DMS53 treated with DMSO at 0.1 percent for 48 hours (cell line): ENCODE results near the gene NUP210L.
A peak's percentile ranks its signal among the peaks of the same experiment; 100 is the strongest.
"Not testable (repeated sequence)": the region's sequence is repeated elsewhere in the genome, so short reads cannot be mapped to it uniquely, and the experiment has no call there.

Experiments
- DNase-seq: peaks from one replicate; lab custom pipeline; 2025; ENCODE audit not compliant: unreplicated experiment; lab: John Stamatoyannopoulos, UW

The NUP210L gene

DNA sequence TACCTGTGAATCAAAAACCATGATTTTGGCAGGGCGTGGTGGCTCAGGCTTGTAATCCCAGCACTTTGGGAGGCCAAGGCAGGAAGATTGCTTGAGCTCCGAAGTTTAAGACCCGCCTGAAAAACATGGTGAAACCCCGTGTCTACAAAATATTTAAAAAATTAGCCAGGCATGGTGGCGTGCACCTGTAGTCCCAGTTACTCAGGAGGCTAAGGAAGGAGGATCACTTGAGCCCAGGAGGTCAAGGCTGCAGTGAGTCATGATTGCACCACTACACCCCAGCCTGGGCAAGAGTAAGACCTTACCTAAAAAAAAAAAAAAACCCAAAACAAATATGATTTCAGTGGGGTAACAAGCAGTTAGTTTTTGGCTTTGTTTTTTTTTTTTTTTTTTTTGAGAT lies 54.7 kb downstream of the NUP210L start:
- not testable (repeated sequence) for DNase-seq

DNA sequence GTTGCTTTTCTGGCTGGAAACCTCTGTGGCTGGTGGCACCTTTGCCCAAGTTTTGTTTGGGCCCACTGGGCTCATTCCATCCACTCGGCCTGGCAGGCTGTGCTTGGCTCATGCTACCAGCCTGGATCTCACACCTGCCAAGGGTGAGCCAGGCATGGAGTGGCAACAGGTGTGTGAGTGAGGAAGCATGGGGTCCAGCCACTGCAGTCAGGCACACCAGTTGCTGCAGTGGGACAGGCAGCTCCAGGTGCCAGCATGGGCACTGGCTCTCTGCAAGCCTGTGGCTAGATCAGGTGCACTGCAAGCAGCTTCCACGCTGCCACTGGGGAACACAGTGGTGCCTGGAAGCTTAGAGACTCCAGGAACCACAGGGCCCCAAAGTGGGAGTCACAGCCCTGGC lies 57.0 kb downstream of the NUP210L start:
- DNase-seq = no peak

DNA sequence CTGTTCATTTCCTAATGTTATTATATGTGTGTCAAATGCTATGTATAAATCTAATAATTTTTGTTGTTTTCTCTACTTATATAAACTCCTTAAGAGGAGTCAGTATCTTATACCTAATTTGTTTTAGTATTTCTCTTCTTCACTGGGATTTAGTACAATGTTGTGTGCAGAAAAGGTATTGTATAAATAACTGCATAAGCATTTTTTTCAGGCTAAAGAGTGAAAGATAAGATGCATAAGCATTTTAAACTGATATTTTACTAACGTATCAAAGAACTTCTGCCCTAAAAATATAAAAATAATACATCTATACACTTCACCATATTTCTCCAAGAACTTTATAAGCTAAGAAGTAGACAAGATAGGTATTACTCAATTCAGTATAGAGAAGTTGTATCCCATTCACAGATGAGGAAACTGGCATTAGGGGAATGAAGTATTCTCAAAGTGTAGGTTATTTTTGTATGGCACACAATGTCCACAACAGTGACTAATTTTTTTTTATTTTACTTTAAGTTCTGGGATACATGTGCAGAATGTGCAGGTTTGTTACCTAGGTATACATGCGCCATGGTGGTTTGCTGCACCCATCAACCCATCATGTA lies 59.3 kb downstream of the NUP210L start:
- no peak for DNase-seq

DNA sequence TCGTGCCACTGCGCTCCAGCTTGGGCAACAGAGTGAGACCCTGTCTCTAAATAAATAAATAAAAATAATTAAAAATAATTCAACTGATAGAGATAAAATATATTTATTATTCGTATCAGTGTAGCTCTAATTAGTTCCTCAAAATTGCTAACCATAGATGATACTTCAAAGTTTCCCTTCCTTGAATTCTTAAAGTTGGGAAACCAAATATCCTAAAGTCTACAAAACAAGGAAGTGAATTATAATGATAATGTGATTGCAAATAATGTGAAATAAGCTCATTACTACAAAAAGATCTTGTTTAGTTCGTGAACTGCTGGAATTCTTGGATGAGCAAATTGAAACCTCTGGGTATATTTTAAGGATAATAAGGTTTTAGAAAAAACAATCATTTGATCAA lies 60.5 kb downstream of the NUP210L start:
- no peak for DNase-seq

DNA sequence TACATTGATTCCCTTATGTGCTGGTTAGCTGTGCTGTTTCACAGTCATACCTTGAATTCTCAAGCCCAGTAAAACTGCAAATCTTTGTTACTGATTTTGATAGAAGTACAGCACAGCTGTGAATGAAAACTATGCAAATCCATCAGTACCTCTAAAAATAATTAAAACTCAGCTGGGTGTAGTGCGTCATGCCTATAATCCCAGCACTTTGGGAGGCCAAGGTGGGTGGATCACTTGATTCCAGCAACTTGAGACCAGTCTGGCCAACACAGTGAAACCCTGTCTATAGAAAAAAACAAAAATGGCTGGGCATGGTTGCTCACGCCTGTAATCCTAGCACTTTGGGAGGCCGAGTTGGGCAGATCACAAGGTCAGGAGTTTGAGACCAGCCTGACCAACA lies 61.2 kb downstream of the NUP210L start:
- no peak for DNase-seq

DNA sequence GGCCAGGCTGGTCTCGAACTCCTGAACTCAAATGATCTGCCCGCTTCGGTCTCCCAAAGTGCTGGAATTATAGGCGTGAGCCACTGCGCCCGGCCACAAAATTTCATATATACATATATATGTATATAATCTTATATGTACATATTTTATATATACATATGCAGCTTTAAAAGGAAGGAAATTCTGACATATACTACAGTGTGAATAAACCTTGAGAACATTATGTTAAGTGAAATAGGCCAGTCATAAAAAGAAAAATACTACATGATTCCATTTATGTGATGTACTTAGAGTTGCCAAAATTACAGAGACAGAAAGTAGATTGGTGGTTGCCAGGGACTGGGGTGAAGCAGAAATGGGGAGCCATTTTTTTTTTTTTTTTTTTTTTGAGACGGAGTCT lies 63.2 kb downstream of the NUP210L start:
- DNase-seq = no peak

DNA sequence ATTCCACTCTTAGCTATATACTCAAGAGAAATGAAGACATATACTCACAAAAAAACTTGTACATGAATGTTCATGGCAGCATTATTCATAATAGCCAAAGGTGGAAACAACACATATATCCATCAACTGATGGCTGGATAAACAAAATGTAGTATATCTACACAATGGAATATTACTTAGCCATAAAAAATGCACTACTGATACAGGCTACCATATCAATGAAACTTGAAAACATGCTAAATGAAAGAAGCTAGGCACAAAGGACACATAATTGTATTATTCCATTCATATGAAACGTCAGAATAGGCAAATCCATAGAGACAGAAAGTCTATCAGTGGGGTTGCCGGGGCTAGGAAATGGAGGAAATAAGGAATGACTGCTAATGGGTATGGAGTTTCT lies 67.3 kb downstream of the NUP210L start:
- no peak for DNase-seq

DNA sequence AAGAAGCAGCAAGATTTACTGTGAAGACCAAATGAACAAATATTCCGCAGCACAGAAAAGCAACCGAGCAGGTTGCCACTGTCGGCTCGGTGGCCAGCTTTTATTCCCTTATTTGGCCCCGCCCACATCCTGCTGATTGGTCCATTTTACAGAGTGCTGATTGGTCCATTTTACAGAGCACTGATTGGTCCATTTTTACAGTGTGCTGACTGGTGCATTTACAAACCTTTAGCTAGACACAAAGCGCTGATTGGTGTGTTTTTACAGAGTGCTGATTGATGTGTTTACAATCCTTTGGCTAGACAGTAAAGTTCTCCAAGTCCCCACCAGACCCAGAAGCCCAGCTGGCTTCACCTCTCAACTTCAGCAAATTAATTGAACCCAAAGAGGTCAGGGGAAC lies 71.8 kb downstream of the NUP210L start:
- DNase-seq = not testable (repeated sequence)

DNA sequence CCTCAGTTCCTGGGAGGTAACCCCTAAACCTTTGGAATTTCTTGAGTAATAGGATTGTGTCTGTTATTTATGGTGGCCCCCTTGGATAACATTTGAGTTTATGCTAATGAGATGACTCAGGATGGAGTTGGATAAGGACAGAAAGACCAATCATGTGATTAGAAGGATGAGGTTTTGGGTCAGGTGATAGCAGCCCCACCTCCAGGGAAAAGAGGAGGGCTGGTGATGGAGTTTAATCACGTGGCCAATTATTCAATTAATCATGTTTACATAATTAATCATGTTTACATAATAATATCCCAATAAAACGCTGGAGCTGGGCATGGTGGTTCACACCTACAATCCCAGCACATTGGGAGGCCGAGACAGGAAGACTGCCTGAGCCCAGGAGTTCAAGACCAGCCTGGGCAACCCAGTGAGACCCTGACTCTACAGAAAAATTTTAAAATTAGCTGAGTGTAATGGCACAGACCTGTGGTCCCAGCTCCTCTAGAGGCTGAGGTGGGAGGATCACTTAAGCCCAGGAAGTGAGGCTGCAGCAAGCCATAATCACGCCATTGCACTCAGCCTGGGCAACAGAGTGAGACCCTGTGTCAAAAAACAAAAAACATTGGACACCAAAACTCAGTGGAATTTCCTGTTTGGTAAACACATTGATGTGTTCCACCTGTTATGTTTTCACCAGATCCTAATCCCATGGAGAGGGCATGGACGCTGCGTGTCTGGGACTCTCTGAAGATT lies 73.3 kb downstream of the NUP210L start:
- no peak for DNase-seq

DNA sequence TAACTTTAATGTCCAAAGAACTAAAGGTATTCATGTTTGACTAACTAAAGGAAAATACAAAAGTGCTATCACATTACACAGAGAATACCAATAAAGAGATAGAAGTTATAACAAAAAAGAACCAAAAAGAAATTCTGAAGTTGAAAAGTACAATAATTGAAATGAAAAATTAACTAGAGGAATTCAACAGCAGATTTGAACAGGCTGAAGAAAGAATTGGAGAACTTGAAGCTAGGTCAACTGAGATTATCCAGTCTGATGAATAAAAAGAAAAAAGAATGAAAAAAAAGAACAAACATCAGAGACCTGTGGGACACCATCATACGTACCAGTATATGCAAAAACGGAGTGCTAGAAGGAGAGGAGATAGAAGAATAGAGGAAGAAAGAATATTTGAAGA lies 78.5 kb downstream of the NUP210L start:
- DNase-seq = no peak

DNA sequence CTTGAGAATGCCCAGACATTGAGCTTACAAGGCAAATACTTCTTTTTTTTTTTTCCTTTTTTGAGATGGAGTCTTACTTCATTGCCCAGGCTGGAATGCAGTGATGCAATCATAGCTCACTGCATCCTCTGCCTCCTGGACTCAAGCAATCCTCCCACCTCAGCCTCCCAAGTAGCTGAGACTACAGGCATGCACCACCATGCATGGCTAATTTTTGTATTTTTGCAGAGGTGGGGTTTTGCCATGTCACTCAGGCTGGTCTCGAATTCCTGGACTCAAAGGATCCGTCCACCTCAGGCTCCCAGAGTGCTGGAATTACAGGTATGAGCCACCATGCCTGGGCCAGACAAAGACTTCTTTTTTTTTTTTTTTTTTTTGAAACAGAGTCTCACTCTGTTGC lies 79.1 kb downstream of the NUP210L start:
- no peak for DNase-seq

DNA sequence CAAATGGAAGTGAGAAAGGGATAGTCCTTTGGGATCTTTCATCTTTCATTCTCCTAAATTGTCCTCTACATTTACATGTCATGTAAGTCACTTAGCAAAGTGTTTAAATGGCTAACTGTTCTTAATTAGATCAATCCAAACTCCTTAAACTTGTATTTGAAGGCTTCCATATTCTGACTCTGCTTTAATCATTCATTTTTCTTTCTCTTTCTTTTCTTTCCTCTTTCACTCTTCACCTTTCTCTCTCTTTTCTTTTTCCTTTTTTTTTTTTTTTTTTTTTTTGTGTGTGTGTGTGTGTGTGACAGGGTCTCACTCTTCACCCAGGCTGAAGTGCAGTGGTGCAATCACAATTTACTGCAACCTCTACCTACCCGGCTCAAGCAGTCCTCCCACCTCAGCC lies 92.6 kb downstream of the NUP210L start:
- no peak for DNase-seq

DNA sequence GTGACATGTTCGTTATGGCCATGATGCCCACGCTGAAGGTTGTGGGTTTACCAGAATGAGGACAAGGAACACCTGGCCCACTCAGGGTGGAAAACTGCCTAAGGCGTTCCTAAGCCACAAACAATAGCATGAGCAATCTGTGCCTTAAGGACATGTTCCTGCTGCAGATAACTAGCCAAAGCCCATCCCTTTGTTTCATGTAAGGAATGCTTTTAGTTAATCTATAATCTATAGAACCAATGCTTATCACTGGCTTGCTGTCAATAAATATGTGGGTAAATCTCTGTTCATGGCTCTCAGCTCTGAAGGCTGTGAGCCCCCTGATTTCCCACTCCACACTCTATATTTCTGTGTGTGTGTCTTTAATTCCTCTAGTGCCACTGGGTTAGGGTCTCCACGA lies 107.4 kb downstream of the NUP210L start:
- not testable (repeated sequence) for DNase-seq

DNA sequence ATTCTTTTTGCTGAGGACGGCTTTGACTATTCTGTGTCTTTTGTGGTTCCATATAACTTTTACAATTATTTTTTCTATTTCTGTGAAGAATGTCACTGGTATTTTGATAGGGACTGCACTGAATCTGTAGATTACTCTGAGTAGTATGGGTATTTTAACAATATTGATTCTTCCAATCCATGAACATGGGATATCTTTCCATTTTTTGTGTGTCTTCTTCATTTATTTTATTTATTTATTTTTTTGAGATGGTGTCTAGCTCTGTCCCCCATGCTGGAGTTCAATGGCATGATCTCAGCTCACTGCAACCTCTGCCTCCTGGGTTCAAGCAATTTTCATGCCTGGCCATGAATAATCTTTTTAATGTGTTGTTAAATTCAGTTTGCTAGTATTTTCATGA lies 121.2 kb downstream of the NUP210L start:
- DNase-seq = not testable (repeated sequence)

DNA sequence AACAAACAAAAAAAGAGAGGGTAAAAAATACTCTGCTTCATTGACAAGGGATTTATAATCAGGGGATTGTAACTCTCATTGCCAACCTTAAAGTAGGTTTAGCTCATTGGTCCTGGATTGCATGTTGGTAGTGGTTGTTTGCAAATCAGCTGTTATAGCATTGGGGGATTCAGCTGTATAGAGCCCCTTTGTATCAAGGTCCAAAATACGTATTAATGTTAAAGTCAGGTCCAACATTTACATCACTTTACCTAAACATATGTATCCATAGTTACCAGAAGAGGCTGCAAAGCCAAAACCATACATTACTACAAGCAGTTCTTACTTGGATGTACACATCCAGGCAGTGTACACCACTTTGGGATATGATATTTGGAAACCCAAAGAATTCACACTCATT lies 134.9 kb downstream of the NUP210L start:
- DNase-seq = no peak

DNA sequence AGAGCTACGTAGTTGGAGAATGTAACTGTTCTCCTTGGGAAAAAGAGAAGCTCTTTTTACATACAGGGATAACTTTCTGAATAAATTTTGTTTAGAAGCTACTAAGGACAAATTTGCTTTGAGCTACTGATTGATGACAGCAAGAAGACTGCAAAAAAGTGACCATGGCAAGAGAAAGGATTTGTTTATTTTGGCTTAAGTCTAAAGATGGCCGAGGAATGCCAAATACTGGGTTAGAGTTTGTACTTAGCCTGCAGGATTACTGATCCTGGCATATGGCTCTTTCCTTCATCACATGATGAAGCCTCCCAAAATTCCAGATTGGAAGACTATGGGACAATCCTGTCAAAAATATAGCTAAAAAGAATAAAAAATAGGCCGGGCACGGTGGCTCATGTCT lies 135.6 kb downstream of the NUP210L start:
- DNase-seq = no peak

DNA sequence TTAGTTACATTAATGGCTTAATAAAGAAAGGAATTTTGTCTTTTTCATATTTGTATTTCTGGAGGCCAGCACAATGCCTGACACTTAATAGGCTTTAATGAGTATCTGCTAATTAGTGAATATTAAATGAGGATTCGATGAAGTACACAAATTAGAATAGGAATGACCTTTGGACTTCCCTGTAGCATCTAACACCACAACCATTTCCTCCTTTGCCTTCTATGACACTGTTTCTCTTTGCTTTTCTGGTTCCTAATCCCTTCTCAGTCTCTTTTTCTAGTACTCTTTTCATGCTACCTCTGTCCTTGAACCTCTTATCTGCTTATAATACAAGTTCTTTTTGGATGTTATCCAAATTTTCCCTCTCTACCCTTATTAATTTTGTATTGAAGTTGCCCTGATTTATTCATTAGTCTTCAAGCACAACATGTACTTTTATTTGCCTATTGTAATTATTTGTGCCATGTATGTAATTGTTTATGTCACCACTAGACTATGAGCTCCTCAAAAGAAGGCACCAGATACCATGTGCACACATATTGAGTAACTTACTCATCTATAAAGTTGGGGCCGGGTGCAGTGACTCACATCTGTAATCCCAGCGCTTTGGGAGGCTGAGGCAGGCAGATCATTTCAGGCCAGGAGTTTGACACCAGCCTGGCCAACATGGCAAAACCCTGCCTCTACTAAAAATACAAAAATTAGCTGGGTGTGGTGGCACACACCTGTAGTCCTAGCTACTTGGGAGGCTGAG lies 140.5 kb downstream of the NUP210L start:
- DNase-seq = peak; percentile 28

DNA sequence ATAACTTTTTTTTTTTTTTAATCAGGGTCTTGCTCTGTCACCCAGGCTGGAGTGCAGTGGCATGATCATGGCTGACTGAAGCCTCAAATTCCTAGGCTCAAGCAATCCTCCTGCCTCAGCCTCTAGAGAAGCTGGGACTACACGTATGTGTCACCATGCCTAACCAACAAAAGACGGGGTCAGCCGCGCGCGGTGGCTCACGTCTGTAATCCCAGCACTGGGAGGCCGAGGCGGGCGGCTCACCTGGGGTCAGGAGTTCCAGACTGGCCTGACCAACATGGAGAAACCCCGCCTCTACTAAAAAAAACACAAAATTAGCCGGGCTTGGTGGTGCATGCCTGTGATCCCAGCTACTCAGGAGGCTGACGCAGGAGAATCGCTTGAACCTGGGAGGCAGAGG lies 142.3 kb downstream of the NUP210L start:
- not testable (repeated sequence) for DNase-seq

DNA sequence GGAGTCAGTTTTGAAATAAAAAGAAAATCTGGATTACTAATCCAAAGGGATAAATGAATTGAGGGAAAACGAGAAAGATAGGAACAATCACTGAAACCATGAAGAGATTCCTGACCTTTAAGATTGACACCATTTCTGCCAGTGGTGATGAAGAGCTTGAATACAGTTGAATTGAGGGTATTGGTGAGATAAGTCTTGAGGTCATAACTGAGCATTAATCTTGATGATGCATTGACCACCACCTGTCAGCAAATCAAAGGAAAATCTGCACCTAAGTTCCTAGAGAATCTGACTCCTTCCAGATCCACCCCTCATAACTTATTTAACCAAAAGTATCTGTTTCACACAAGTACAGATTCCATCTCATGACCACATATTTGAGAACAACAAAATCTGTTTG lies 142.7 kb downstream of the NUP210L start:
- no peak for DNase-seq

DNA sequence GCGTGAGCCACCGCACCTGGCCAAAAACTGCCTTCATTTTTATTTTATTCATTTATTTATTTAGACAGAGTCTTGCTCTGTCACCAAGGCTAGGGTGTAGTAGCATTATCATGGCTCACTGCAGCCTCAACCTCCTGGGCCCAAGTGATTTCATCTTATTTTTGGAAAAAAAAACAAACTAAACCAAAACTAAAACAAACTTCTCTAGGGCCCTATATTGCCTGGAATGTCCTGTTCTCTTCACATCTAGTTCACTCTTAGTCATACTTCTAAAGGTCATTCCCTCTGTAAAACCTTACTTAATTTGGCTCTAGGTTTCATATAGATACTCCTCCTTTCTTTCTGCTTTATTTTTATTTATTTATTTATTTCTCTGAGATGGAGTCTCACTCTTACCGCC lies 148.7 kb downstream of the NUP210L start:
- DNase-seq = no peak

DNA sequence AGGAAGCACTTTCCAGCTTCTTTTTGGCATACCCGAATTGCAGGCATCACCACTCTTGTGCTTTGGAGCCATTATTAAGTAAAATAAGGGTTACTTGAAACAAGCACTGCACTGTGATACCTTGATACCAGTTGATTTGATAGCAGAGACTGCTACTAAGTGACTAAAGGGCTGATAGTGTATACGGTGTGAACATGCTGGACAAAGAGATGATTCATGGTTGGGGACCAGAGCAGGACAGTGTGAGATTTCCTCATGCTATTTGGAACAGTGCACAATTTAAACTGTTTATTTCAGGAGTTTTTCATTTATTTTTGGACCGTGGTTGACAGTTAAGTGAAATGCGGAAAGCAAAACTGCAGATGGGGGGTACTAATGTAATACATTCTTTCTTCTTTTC lies 154.5 kb downstream of the NUP210L start:
- no peak for DNase-seq

DNA sequence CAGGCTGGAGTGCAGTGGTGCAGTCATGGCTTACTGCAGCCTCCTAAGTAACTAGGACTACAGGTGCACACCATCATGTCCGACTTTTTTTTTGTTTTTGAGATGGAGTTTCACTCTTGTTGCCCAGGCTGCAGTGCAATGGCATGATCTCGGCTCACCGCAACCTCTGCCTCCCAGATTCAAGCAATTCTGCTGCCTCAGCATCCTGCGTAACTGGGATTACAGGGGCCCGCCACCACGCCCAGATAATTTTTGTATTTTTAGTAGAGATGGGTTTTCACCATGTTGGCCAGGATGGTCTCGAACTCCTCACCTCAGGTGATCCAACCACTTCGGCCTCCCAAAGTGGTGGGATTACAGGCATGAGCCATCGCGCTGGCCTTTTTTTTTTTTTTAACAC lies 158.0 kb downstream of the NUP210L start:
- not testable (repeated sequence) for DNase-seq
